ENCODE measurements around the gene MGAT5.
"Not testable (repeated sequence)": the region's sequence is repeated elsewhere in the genome, so short reads cannot be mapped to it uniquely, and the experiment has no call there.

MGAT5 gene

DNA sequence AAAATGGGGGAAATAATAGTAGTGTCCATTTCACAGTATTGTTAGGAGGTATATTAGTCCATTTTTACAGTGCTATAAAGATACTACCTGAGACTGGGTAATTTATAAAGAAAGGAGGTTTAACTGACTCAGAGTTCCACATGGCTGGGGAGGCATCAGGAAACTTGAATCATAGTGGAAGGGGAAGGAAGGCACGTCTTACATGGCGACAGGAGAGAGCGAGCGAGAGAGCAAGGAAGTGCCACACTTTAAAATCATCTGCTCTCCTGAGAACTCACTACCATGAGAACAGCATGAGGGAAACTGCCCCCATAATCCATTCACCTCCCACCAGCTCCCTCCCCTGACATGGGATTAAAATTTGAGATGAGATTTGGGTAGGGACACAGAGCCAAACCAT lies 23.4 kb downstream of the MGAT5 start:
- DNase-seq (ENCODE audit: low read depth in 2 of 2) = no peak

DNA sequence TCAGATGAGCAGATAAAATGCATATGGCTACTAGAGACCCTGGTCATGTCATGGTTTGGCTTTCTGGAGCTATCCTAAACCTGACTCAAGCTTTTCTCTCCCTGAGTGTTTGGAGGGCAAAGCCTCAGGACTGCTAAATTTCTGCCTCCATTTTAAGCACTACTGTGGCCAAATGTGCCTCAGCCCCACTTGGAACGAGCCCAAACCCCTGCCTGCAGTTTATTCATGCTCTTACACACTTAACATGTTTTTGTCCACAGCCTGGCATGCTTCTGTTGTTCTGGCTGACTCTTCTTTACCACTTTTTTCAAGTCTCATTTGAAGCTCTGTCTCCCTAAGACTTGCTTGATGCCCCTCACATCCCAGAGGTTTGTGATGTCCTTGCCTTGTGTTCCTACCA lies 24.7 kb downstream of the MGAT5 start:
- DNase-seq (ENCODE audit: low read depth in 2 of 2) = no peak

DNA sequence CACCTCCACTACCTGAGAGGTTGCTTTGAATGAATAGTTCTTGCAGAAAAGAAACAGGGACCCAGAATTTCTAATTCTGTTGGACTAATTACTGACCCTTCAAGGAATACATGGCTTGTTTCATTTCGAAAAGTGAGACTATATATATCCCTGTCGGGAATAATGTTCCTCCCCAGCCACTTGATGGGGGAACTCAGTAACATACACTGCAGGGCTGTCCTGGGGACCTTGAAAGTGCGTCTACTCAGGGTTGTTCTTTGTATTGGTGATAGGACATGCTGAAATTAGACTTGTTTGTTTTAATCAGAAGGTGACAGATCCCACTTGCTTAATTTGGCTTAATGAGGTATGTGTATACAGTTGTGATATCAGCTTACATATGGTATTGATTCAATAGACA lies 25.5 kb downstream of the MGAT5 start:
- no peak for DNase-seq (ENCODE audit: low read depth in 2 of 2)

DNA sequence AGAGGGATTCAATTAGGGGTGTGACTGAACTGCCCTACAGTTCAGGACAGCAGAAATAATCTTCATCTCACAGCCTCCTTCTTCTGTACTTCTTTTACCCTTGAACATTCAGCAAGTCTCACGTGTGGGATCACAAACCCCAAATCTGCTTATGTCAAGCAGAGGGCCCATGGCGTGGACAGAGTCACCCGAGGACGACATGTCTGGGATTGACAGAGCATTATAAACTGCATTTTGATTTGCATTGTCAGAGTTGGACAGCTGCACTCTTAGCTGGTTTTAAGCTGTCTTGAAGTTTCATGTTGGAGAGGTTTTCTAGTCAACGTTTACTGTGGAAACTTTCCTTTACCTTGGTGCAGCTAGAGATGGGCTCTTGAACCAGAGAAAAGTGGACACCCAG lies 26.4 kb downstream of the MGAT5 start:
- DNase-seq (ENCODE audit: low read depth in 2 of 2) = no peak

DNA sequence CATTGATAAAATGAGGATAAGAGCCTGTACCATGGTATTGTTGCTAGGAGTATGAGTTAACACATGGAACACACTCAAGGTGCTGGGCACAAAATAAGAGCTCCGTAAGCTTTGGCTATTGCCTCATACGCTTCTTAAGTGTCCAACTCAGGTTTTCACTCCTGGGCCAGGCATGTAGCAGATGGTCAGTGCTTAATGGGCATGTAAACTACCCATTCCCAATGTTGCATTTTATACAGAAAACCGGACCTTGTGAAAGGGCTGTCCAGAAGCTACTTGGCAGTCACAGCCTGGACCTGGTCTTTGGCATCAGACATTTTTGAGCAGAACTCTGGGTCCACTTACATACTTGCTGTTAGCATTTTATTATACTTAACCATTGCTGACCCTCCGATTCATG lies 26.9 kb downstream of the MGAT5 start:
- no peak for DNase-seq (ENCODE audit: low read depth in 2 of 2)

DNA sequence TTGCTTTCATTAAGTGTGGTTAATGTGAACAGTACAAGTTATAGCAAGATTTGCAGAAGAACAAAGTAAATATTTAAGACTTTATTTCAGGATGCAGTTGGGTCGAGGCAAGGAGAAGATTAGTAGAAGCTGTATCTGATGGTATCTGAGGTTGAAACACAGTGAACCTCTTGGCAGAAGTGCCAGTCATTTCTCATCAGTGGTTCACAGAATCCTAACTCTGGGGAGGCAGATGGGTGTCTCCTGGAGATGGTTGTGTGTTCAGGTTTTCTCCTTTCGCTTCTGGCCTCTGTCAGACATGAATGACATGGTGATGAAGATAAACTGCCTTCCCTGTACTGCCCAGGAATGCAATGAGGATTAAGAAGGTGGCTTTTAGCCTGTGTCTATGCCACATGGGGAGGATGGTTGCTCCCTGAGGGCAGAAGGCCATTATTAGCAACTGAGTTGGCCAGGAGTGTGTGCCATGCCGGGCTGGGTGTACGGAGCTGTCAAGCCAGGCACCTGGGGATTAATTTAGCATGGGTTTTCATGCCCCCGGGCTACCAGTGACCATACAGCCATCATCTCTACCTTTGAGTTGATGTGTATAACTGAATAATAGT lies 28.0 kb downstream of the MGAT5 start:
- DNase-seq (ENCODE audit: low read depth in 2 of 2) = no peak

DNA sequence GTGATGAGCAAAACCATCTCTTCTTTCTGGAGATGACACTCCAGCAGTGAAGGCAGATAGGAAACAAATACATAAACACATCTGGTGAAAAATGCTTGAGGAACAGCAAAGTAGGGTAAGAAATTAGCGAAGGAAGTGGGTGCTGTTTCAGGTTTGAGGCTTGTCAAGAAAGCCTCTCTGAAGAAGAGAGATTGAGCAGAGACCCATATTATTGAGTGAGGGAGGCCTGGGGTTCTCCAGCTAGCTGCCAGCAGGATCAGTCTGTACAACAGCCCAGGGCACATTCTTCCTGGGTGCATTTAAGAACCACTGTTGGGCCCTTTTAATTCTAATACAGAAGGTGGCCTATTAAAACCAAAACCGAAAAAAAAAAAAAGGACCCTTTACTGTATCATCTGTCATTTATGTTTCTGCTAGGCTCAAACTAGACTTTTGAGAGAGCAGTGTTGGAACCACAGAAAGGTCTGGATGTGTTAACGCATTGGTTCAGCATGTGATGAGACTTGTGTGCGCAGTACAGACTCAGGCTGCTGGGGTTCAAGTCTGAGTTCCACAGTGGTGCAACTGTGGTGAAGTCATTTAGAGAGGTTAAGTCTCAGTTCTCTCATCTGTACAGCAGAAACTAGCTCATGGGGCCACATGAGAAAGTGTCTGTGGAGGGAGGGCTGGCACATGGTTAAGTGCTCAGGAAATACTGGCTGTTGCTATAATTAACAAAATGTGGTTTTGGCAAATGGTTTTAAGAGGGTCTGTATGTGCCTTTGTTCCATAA lies 28.9 kb downstream of the MGAT5 start:
- peak in 1 of 2 donors; percentile 27 for DNase-seq (ENCODE audit: low read depth in 2 of 2)

DNA sequence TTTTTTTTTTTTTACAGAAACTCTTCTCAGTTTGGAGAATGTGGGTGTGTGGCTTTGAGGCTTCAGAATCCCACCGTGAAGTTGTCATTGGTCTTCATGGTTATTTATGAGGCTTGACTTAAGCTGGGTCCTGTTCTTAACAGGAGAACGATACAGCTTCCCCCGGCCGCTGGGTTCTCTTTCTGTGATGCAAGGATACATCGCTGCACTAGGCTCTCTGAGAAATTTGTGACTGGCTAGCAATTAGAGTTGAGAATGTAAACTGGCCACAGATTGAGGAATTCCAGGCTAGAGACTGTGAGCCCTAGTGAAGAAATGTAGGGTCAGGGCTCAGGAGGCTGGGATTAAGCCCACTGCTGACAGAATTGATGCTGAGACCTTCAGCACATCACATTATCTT lies 29.8 kb downstream of the MGAT5 start:
- no peak for DNase-seq (ENCODE audit: low read depth in 2 of 2)

DNA sequence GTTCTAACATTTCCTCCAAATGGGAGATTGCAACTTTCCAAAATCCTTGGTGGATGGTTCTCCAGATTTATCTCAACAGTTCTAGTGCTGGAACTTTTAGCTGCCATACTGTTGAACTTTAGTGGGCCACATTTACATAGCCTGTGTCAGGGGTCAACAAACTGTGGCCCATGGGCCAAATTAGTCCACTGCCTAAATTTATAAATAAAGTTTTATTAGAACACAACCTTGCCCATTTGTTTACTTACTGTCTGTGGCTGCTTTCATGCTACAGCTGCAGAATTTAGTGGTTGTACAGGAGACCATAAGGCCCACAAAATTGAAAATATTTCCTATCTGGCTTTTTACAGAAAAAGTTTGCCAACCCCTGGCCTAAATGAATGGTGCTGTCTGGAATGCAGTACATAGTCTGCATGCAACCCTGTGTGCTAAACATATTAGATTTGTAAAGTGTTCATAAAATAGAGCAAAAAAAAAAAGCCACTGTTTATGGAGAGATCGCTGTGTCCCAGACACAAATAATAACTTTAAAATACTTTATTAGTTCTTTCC lies 30.3 kb downstream of the MGAT5 start:
- no peak for DNase-seq (ENCODE audit: low read depth in 2 of 2)

DNA sequence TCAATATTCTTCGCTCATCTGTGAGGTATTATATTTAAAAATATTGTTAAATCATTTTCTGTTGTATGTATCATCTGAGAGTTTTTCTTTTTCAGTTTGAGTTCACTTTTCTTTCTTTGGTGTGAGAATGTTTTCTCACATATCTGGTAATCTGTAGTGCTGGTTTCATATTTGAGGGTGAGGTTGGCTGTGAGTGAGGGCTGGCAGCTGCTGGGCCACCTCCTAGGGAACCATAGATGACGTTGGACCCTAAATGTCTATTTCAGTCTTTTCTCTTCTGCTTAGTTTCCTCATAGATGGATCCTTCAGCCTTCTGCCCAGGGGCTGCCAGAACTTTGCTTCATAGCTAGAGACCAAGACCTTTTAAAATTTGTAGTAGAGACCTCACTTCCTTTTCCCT lies 33.5 kb downstream of the MGAT5 start:
- no peak for DNase-seq (ENCODE audit: low read depth in 2 of 2)

DNA sequence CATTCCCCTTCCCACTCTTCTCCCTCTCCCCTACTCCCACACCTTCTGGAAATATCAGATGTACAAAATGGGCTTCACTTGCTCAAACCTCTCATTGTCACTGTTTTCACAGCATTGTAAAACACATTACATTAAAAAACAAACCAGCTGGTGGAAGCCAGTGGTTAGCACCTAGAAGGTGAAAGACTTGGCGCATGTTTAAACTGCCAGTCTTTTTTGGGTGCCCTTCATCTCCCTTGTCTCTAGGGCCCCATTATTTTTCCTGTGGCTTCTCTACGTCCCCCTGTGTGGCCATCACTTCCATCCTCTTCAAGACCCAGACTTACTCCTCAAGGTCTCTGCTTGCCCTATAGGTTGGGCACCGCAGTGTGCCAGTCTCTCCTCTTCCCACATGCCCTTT lies 34.9 kb downstream of the MGAT5 start:
- no peak for DNase-seq (ENCODE audit: low read depth in 2 of 2)

DNA sequence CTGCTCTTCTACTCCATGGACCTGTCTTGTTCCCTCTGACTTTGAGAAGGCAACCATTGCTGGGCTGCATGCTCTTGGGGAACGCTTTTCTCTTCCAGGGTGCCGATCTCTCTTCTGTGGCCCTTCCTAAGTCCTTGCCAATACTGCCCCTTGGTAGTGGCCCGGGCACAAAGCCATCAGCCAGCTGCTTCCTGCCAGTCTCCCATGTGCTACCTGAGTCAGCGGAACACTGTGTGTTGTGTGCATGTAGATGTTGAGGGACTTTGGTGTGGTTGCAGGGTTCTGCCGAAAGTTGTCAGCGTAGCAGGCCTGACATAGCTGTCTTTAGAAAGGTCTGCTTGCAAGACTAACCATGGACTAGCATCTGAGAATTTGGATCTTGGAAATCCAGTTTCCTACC lies 35.4 kb downstream of the MGAT5 start:
- DNase-seq (ENCODE audit: low read depth in 2 of 2) = no peak

DNA sequence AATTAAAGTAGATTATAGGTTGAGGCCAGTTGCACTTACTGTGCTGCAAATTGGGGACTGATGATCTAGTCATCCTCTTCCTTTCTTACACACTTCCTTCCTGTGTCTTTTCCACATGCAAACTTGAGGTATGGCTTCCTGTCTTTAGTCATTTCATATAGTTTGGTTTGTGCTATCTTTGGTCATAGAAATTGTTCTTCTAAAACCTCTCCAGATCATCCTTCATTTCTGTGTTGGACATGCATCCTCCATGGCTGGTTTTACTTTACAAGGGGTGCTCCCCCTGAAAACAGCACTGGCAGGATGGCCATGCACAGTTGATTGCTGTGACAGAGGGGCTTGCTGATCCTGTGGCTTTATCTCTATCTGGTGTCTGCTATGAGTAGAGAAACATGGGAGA lies 36.5 kb downstream of the MGAT5 start:
- DNase-seq (ENCODE audit: low read depth in 2 of 2) = no peak

DNA sequence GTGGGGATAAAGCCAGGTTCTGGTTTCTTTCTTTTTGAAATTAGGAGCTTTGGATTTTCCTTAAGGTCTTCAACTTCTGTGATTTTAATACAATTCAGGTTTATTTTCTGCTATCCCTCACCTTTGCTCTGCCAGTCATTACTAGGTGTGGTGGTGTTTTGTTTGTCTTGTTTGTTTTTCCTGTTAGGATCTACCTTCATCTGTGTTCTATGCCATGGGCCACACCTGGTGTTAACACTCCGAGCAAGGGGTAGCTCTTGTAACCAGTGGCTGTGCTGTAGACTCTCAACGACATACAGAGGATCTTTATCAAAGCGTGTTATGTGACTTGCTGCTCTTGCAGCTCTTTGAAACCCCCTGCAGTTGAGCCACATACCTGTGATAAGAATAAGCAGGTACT lies 38.6 kb downstream of the MGAT5 start:
- DNase-seq (ENCODE audit: low read depth in 2 of 2) = no peak

DNA sequence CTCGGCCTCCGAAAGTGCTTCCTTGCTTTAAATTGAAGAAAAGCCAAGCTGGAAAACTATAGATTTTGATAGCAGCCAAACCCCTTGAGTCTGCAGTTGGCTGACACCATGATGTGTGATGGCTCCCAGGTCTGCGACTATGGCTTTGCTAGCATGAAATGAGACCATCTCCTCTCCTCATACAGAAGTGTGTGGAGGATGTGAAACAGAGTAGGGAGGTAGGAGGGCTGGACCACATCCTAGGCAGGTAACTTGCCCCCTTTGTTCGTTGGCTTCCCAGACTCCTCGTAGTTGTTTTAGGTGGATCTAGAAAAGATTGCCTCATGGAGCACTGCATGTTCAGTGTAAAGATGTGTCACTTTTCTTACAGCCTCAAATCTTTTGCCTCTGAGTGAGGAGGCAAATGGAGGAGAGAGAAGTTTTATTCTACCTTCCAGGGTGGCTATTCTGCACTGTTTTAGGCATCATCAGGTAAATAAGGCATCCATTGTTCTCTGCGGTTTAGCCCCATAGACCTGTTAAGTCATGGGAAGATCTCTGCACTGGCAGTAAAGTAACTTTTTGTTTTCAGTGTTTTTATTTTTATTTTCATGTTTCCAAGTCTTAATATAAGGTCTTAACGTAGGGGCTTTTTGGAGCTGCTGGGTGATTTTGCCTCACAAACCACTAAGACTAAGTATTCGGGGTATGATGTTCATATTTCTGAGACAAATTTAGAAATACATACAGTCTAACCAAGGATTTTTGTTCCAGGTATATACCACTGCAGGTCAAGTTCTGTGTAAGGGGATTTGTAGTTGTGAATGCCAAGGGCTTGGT lies 40.1 kb downstream of the MGAT5 start:
- DNase-seq (ENCODE audit: low read depth in 2 of 2) = no peak

DNA sequence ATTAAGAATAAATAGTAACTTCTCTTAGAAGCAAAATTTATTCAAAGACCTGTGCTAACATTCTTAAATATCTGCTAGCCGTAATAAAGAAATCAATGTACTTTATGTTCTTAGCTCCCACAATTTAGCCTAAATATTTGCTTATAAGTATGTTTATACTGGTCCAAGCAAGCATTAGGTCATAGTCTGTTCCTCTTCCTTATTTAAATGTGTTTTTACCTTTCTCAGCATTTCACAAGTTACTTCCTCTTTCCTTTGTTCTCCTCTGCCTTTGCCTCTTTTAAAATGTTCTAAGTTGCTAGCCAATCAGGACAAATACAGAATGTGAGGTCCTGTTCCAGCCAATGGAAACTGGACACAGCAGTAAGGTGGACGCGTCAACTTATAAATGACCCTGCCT lies 40.7 kb downstream of the MGAT5 start:
- DNase-seq (ENCODE audit: low read depth in 2 of 2) = not testable (repeated sequence)

DNA sequence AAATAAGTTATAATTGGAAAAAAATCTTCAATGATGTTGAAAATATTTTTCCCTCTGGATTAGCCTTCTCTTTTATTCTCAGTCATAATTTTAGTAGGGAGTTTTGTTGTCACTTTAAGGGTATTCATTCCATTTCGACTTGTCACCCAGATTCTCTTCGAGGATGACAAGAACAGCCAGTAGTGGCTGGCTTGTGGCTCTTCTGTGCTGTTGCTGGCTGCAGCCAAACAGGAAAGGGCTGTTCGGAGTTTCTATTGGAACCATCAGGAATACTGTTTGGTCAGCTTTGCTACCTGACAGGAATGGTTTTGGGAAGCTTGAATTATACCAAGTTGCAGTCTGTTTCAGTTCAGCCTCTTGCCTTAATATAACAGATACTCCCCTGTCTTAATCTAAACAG lies 41.6 kb downstream of the MGAT5 start:
- no peak for DNase-seq (ENCODE audit: low read depth in 2 of 2)

DNA sequence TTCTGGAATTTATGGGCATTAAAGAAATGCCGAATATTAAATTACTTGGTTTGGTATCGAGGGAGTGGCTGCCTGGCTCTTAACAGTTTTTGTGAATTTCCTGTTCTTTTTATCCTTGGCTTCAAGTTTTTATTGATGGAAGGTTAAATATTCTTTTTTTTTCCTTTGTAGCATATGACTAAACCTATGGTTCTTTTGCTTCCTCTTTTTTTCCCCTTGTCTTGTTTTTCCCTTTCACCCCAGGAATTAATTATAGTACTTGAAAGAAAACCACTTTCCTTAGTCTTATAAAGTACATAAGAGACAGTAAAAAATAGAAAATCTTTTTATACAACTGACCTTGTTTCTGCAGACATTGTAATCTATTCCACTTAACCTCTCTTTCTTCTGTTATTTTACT lies 42.4 kb downstream of the MGAT5 start:
- DNase-seq (ENCODE audit: low read depth in 2 of 2) = no peak

DNA sequence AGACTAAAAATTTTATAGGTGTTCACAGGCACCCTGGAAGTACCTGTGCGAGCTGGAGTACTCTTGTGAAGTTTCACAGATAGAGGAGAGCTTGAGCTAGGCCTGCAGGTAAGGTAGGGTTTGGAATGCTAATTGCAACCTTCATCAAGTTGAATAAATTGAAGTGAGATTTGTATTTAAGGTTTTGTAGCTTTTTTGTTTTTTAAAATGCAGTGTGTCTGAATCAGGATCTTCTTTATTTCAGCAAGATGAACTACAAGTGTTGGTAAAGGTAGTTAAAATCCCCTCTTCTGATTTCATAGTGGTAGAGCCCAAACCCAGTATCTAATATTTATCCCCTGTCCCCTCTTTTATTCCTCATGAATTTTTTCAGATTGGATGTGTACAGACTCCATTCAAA lies 45.5 kb downstream of the MGAT5 start:
- DNase-seq (ENCODE audit: low read depth in 2 of 2) = no peak

DNA sequence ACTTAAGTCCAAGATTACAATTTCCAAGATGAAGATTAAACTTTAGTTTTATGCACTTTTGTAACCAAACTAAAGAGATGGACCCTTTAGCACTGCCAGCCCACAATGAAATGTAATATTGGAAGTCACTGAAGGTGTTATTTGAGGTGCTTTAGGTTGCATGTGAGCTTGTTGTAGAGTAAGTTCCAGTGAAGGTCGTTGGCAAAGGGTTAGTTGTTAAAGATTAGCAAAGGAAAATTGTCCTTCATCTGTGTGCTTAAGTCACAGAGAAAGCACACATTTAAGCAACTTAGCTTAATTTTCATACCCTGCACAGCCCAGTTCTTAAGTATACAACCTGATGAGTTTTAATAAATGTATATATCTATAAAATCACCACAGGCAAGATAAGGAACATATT lies 46.7 kb downstream of the MGAT5 start:
- DNase-seq (ENCODE audit: low read depth in 2 of 2) = no peak

DNA sequence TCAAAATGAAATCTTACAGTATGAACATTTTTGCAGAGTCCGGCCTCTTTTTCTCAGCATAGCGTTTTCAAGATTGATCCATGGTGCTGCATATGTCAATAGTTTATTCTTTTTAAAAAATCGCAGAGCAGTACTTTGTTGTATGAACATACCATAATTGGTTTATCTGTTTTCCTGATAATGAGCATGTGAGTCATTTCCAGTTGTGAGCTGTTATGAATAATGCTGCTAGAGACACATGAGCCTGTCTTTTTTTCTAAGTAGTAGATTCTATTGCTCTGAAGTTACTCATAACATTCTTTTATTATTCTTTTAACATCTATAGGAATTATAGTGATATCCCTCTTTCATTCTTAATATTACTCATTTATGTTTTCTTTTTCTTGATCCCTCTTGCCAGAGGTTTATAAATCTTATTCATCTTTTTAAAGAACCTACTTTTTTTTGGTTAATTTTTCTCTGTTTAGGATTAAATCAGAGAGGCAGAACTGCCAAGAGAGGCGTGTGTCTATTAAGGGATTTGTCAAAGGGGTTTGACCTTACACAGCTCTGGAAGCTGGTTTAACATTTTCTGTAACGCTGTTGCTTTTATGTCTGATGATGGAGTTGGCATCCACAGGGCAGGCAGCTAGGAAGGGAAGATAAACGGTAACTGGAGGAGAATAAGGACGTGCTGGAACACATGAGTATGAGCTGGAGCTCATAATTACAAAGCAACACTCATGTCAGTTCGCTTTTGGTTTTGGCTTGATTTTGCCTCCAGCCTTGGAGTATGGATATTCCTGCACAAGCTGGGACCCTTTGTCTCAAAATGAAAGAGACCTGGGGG lies 47.4 kb downstream of the MGAT5 start:
- DNase-seq (ENCODE audit: low read depth in 2 of 2) = no peak

DNA sequence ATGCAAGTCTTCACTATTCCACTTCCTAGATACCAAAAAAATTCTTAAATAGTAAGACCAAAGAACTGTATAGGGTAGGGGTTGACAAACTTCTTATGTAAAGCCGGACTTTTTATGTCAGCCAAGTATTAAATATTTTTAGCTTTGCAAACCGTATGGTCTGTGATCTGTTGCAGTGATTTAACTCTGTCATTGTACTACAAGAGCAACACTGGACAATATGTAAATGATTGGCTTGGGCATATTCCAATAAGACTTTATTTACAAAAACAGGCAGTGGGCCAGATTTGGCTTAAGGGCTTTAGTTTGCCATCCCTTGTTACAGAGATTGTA lies 48.0 kb downstream of the MGAT5 start:
- no peak for DNase-seq (ENCODE audit: low read depth in 2 of 2)
